Erythroblast (primary cell): Measurements from ENCODE around the gene TCF12.
A peak's percentile ranks its signal among the peaks of the same experiment; 100 is the strongest.
"Not testable (repeated sequence)": the region's sequence is repeated elsewhere in the genome, so short reads cannot be mapped to it uniquely, and the experiment has no call there.

ENCODE experiments used
- DNase-seq, 2 experiments: peaks; one replicate each; lab custom pipeline; 2025; lab: John Stamatoyannopoulos, UW
- GATA1 ChIP-seq: IDR thresholded peaks from 2 replicates; pipeline ENCODE4 v1.6.1; 2011; ENCODE audit warnings: low read depth, mild to moderate bottlenecking, control low read depth, low read length, moderate library complexity
- POLR2A ChIP-seq: IDR thresholded peaks from 2 replicates; pipeline ENCODE4 v1.6.1; 2011; ENCODE audit warnings: mild to moderate bottlenecking, low read length

TCF12 gene

DNA sequence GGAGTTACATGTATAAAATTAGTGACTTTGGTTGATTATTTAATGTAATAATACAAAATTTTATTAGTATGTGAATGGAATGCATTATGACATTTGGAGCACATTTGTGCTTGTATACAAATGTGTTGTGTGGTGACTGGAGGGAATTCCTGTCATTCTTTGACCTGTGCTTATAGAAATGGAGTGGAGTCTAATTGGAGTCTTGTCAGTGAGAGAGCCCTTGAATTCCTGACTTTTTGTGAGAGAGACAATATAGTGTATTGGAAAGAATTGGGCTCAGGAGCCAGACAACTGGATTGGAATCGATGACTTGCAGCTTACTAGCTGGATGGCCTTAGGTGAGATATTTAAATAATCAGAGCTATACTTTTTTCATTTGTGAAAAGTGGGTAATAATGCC lies 9.4 kb downstream of the TCF12 start:
- DNase-seq = no peak
- TF ChIP-seq POLR2A = no peak
- TF ChIP-seq GATA1 = no peak

DNA sequence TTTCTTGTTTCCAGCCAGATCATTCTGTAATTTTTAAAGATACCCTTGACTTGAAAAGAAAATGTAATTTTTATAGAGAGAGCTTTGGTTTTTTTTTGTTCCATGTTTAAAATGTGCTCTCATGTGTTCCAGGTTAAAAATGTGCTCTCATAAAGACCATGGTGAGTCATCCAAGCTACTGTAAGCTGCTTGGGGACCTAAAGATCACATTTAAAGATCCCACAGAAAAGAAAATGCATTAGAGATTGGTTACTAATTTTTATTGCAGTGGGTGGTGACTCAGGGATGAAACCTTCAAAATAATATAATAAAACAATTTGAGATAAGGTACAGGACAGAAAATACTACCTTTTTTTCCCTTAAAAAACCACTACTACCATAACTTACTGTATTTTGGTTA lies 11.0 kb downstream of the TCF12 start:
- TF ChIP-seq POLR2A = no peak
- TF ChIP-seq GATA1 = no peak
- DNase-seq = peak in 1 of 2 experiments; percentile 22

DNA sequence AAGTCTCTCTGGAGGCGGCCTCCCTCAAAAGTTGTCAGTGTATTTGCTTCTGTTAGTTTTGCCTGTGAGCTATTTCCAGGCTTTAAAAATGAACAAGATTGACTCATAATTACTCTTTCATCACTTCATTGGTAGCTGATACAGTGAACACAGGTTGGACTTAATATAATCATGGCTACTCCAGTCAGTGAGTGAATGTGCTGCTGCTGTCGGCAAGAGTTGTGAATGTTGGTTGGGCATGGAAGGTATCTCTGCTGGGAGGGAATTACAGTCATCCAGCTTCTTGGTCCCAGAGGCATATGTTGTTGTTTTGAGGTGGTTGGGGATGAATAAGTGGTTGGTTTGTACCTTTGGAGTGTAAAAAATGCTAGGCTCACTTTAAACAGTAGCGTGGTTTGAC lies 11.5 kb downstream of the TCF12 start:
- no peak for TF ChIP-seq POLR2A
- TF ChIP-seq GATA1 = no peak
- DNase-seq = no peak

DNA sequence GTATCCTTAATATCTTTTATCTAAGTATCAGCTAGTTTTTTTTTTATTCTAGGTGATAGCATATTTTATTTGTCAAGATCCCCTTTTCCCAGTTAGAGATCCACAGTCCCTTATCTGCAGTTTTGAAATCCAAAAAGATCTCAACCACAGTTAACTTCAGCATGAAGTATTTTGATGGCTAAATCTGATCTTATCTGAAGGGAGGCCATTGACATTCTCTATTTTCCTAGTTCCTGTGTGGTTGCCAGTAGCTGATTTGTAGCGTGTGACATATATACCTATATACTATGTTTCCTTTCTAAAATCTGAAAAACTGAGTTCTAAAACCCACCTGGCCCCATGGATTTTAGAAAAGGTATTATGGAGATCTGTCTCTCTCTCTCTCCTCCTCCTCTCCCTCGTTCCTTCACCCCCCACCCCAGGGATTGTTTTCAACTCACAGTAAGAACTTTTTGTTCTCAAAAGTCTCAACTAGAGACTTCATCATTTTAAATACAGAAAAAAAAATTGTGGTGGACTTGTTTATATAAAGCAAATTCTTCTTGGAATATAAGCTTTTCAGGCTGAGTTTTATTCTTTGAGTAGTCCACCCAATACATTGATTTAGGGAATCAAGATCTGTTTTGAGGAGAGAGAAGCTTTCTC lies 12.3 kb downstream of the TCF12 start:
- TF ChIP-seq GATA1 = no peak
- TF ChIP-seq POLR2A = no peak
- no peak for DNase-seq

DNA sequence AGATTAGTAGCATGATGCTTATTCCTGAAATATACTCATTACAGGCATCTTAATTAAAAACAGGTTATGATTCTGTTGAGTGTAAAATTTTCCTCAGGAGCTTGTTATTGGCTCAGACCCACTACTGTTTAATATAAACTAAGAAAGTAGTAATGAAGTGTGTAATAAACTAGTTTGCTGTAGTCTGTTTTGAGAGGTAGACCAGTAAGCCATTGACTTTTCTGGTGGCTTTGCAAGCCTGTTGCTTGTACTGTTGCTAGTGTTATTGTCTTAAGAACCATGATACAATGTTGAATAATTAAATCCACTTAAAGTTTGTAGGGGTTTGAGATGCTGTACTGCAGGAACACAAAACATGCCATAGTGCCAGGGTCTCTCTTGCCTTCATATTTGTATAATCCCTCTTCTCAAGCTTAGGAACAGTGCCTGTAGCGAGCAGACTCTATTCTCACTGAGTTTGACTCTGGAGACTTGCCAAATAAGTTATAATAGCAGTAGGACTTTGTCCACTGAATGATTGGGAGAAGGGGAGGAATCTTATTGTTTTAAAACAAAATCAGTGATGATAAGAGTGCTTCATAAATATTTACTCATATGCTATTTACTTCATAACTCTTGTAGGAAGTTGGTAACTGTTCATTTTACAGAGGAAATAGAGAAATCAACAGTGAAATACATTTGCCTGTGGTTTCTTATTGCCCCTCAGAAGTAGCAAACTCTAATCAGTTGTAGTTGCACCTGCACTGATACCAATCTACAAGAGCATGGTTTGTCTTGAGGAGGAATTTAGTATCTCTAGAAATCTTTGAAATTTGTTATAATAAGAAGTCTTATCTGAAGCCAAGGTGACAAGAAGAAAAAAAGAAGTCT lies 13.4 kb downstream of the TCF12 start:
- DNase-seq = peak in 1 of 2 experiments; percentile 3
- TF ChIP-seq POLR2A (no peak), GATA1 (no peak)

DNA sequence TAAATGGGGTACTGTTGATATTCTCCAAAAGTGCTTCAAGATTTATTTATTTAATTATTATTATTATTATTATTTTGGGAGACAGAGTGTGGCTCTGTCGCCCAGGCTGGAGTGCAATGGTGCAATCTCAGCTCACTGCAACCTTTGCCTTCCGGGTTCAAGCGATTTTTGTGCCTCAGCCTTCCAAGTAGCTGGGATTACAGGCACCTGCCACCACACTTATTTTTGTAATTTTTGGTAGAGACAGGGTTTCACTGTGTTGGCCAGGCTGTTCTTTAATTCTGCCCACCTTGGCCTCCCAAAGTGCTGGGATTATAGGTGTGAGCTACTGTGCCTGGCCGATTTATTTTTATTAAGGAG lies 14.0 kb downstream of the TCF12 start:
- DNase-seq = not testable (repeated sequence)

DNA sequence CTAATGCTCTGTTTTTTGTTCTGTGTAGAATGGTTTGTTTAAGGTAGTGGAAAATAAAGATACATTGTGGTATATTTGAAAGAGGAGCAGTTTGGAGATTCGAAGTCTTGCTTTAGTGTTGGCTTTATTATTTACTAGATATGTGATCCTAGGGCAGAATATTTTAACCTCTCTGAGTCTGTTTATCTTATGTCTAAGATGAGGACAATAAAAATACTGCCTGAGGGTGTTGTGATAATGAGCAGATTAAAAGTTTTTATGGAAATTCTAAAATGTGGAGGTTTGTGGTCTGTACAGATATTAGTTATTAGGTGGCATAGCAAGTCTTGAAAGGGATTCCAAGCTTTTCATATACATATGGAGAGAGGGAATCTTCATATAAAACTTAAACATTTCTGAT lies 15.0 kb downstream of the TCF12 start:
- TF ChIP-seq POLR2A = no peak
- TF ChIP-seq GATA1 = no peak
- DNase-seq = peak in 1 of 2 experiments; percentile 31

DNA sequence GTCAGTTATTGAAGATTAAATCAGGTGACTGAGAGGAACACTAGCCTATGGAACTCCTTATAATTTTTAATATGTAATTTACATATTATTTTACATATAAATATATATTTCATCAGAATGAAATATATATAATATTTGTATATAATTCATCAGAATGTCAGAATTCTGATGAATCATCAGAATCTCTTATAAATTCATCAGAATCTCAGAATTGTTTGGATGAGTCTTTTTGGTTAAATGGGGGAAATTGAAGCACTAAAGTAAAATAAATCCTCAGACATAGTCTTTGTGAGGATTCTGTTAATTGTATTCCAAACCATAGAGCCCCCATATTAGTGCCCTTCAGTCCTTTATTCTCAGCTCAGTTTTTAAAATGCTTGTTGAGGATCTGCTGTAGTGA lies 15.4 kb downstream of the TCF12 start:
- DNase-seq = no peak
- TF ChIP-seq GATA1 = no peak
- TF ChIP-seq POLR2A = no peak

DNA sequence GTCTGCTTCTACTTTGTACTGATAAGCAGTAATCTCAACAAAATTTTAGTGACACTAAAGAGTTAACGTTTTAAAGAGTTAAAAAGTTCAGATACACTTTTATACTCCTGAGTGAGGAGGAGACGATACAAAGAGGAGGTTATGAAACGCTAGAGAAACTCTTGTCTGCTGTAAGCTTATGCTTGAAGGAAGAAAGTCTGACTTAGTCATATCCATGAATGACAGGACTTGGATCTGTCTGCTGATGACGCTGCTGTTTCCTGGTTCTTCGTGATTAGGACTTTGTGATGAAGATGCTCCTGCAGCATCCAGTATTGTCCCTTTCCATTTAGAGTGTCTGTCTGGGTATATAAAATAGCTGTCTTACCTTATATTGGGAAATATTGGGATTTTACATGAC lies 15.8 kb downstream of the TCF12 start:
- DNase-seq = peak; percentile 10 to 30
- TF ChIP-seq POLR2A = no peak
- TF ChIP-seq GATA1 = no peak

DNA sequence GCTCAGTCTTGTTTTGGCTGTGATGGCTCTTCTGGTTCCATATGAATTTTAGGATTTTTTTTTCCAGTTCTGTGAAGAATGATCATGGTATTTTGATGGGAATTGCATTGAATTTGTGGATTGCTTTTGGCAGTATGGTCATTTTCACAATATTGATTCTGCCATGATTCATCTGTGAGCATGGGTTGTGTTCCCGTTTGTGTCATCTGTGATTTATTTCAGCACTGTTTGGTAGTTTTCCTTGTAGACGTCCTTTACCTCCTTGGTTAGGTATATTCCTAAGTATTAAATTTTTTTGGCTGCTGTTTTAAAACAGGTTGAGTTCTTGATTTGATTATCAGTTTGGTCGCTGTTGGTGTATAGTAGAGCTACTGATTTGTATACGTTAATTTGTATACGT lies 18.5 kb downstream of the TCF12 start:
- no peak for DNase-seq
- TF ChIP-seq POLR2A = no peak
- TF ChIP-seq GATA1 = no peak

DNA sequence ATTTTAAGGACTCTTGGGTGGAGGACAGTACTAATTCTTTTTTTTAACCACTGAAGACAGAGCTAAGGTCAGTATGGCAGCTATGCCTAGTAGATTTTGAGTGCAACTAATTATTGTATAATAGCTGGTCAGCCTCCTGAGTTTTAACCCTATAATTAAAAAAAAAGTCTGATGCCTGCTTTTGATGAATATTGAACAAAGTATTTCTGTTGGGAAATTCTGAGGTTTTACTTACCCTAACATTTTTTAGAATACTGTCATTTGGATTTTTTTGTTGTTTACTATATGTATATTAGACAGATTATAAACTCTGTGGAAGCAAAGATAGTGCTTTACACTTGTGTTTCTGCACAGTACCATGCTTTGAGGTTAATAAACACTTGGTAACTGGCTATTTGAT lies 20.8 kb downstream of the TCF12 start:
- no peak for TF ChIP-seq POLR2A
- no peak for TF ChIP-seq GATA1
- no peak for DNase-seq

DNA sequence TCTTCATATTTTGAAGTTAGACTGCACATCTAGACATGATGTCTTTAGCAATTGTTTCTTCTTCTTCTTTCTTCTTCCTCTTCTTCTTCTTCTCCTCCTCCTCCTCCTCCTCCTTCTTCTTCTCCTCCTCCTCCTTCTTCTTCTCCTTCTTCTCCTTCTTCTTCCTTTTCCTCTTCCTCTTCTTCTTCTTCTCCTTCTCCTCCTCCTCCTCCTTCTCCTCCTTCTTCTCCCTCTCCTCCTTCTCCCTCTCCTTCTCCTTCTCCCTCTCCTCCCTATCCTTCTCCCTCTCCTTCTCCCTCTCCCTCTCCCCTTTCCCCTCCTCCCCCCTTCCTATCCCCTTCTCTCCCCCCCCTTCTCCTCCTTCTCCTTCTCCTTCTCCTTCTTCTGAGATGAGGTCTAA lies 21.9 kb downstream of the TCF12 start:
- TF ChIP-seq GATA1 = no peak
- no peak for TF ChIP-seq POLR2A
- DNase-seq = no peak

DNA sequence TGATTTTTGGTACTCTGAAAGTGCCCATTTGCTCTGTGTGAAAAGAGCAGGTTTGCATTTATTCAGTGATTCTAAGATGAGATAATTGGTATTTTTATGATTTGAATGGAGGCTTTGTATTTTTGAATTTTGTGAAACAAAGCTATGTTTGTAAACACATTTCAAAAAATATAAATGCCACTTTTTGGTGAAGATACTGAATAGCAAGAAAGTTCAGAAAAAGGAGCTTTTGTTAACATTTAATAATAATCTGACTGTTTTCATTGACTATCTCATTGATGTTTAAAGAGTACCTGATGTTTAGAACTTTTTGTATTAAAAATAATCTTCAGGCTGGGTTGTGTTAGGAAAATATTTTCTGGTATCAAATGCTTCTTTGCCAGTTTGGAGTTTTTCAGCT lies 23.7 kb downstream of the TCF12 start:
- no peak for DNase-seq
- TF ChIP-seq GATA1 = no peak
- TF ChIP-seq POLR2A = no peak

DNA sequence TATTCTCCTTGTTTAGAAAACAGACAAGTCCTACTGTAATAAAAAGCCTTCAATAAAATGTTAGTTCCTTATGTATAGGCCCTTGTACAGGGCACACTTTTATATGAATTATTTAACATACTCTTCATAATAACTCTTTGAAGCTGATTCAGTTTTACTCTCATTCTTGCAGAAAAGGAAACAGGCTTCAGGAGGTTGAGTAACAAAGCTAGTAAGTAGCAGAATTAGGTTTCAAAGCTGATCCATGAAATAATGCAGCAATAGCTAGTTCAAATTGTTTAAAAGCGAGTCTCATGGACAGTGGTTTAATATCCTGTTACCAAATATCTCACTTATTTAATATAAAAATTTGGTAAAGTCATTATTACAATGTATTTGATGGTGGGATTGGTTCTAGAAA lies 25.0 kb downstream of the TCF12 start:
- TF ChIP-seq POLR2A = no peak
- TF ChIP-seq GATA1 = no peak
- no peak for DNase-seq

DNA sequence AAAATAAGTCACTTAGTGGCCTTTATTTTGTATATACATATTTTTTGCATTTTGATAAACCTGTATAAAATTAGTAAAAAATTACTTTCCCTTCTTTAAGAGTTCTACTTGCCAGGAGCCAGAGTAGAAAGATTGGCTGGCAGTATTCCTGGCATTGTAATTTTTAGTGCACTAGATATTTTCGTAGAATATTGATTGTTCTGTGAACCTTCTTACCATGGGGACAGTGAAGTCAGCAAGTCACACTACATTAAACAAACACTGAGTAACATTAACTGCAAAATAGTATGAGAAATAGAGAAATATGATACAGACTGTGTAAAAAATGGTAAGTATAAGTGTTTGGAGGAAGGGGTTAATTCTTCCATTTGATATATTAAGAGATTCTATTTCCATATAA lies 26.0 kb downstream of the TCF12 start:
- no peak for DNase-seq
- no peak for TF ChIP-seq GATA1
